OCI-LY7 (cell line): Measurements from ENCODE around the gene POU6F2.

Experiments
- CTCF ChIP-seq: fragments of 200-600 bp; sonication (generic); conservative IDR thresholded peaks from 2 replicates; pipeline ENCODE4 v1.5.1; 2014; ENCODE audit warnings: mild to moderate bottlenecking, antibody characterized with exemption, low read length, moderate library complexity, mixed read lengths
- EZH2phosphoT487 ChIP-seq: fragments of 200-600 bp; sonication (generic); IDR thresholded peaks from 2 replicates; pipeline ENCODE4 v1.6.1; 2018; ENCODE audit warnings: low read depth, borderline replicate concordance, mild to moderate bottlenecking, mixed run types, antibody characterized with exemption, low read length, moderate library complexity, mixed read lengths

GRCh38 chr7:39142750-39143149, 165.0 kb downstream of the POU6F2 start:
- no peak for TF ChIP-seq EZH2phosphoT487
- TF ChIP-seq CTCF, result no peak
